ENCODE data around the gene PGAM5.

DNA sequence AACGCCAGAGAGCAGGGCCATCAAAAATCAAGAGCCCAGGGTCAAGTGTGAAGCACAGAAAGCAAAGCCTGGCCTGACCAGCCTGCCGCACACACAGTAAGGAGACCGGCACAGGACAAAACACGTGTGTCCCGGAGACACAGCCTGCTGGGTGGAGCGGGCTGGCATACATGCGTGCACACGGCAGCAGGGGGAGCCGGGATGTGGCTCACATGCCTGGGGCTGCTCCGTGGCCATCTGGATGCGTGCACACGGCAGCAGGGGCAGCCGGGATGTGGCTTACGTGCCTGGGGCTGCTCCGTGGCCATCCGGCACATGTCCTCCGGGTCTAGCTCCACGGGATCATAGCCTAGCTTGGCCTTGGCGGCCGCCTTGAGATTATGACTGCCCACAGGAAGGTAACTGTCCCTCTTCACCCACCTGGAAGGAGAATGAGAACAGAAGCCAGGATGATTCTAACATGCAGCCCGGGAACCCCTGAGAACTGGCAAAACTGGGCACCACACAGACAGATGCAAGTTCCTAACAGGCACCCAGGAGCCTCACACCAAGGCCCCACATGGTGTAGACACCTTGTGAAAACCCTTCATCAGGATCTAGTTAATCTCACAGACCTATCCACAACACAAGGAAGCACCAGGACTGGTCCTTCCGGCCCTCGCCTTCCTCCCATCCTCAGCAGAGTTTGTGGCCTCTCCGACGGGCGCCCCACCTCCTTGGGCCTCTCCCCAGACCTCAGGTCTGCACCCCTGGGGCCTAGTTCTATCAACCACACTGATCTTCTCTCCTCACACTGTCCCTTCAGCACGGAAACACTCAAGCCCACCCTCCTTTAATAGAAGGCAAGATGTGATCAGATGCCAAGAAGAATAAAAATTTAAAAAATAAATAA is 37.1 kb upstream of the PGAM5 start:
- no peak for TF ChIP-seq POLR2A (IDR thresholded peaks at IDR 0.05; ENCODE audit: low read depth, low read length)
- TF ChIP-seq, protein P1, sequence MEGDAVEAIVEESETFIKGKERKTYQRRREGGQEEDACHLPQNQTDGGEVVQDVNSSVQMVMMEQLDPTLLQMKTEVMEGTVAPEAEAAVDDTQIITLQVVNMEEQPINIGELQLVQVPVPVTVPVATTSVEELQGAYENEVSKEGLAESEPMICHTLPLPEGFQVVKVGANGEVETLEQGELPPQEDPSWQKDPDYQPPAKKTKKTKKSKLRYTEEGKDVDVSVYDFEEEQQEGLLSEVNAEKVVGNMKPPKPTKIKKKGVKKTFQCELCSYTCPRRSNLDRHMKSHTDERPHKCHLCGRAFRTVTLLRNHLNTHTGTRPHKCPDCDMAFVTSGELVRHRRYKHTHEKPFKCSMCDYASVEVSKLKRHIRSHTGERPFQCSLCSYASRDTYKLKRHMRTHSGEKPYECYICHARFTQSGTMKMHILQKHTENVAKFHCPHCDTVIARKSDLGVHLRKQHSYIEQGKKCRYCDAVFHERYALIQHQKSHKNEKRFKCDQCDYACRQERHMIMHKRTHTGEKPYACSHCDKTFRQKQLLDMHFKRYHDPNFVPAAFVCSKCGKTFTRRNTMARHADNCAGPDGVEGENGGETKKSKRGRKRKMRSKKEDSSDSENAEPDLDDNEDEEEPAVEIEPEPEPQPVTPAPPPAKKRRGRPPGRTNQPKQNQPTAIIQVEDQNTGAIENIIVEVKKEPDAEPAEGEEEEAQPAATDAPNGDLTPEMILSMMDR (conservative IDR thresholded peaks at IDR 0.05; ENCODE audit: low read depth, low read length) = no peak
- TF ChIP-seq RFX5 (IDR thresholded peaks at IDR 0.05; ENCODE audit: low read depth, low read length) = no peak
- TF ChIP-seq MAZ (IDR thresholded peaks at IDR 0.05; ENCODE audit: borderline replicate concordance, low read depth, low read length) = no peak
- no peak for TF ChIP-seq CEBPB (IDR thresholded peaks at IDR 0.05; ENCODE audit: low read depth, low read length)
- TF ChIP-seq RAD21 (IDR thresholded peaks at IDR 0.05; ENCODE audit: low read length) = no peak
